BJ (cell line): ENCODE data around the gene GARIN1A. TPM values are rescaled to one million over a fixed set of nuclear protein-coding genes. Genes with fewer than 3 reads are reported as not detected.

Experiments
- CTCF ChIA-PET: fragments of 350-600 bp; formaldehyde crosslinking; extraction: SDS; loops from one replicate; lab custom pipeline; 2021; ENCODE audit warnings: antibody characterized with exemption, inconsistent platforms; lab: Yijun Ruan, JAX
- POLR2A ChIA-PET: fragments of 300-600 bp; sonication (Branson Sonifier 250); formaldehyde crosslinking; extraction: SDS; loops from one replicate; lab custom pipeline; 2021; ENCODE audit warnings: antibody characterized with exemption; lab: Charles Lee
- DNase-seq: peaks from one replicate; pipeline ENCODE4 v3.0.0-alpha.2; 2011; ENCODE audit warnings: low read depth
- H3K27me3 ChIP-seq: 2 replicates; pipeline ENCODE4 v1.6.0; 2011; ENCODE audit warnings: low read length; ENCODE audit not compliant: control insufficient read depth, insufficient read depth
- H3K36me3 ChIP-seq: 2 replicates; pipeline ENCODE4 v1.5.1; 2011; ENCODE audit warnings: low read length; ENCODE audit not compliant: control insufficient read depth, insufficient read depth
- H3K4me3 ChIP-seq: 2 replicates; pipeline ENCODE4 v1.5.1; 2011; ENCODE audit warnings: low read depth, mild to moderate bottlenecking, control low read depth, low read length
- CTCF ChIP-seq: IDR thresholded peaks from 2 replicates; pipeline ENCODE4 v1.5.1; 2011; ENCODE audit warnings: low read depth, mild to moderate bottlenecking, control low read depth, inconsistent platforms, low read length, moderate library complexity; ENCODE audit not compliant: insufficient read depth
- polyA plus RNA-seq: library from polyadenylated mRNA; depleted of rRNA; stranded (reverse); fragments of >200 nt; gene quantifications from 2 replicates; pipeline ENCODE4 v1.2.3, GENCODE V29; 2011

The GARIN1A gene
- polyA plus RNA-seq, 1 experiment = 0.94 TPM

DNA sequence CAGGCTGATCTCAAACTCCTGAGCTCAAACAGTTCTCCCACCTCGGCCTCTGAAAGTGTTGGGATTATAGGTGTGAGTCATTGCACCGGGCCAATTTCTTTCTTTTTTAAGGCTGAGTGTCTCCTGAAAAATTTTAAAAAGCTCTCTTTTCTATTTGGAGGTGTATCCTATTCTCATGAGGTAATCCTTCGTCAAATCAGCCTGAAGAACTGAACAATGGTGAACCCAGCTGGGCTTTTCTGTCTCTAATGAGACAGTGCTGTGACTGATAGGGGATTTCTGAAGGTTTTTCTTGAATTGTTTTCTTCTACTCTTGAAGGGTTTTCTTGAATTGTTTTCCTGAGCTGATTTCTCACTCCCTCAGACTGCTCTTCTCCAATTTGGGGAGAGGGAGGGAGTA, 36.1 kb downstream of the GARIN1A start:
- ChIA-PET CTCF (no interaction called here), POLR2A (no interaction called here)
- TF ChIP-seq CTCF = no peak
- DNase-seq = no peak
- Histone ChIP-seq H3K36me3 (no peaks in the 10 kb centered on the region), H3K27me3 (no peaks in the 10 kb centered on the region), H3K4me3 (no peak overlapping the region)

GRCh38 chr7:128708824-128709223, 36.7 kb downstream of the GARIN1A start:
- no peak for DNase-seq
- no peaks in the 10 kb centered on the region for H3K27me3 ChIP-seq
- ChIA-PET POLR2A (no interaction called here), CTCF (no interaction called here)
- H3K36me3 ChIP-seq = no peaks in the 10 kb centered on the region
- H3K4me3 ChIP-seq = no peak overlapping the region
- TF ChIP-seq CTCF = no peak

DNA sequence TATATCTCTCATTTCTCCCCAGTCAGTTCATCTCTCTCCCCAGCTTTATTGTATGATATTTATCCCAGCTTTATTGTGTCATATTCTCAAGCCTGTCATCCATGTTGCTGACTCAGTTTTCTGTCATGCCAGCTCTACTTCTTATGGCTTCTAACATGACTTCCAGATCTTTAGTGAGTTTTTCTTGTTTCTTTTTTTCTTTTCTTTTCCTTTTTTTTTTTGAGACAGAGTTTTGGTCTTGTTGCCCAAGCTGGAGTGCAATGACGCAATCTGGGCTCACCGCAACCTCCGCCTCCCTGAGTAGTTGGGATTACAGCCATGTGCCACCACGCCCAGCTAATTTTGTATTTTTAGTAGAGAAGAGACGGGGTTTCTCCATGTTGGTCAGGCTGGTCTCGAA, 38.4 kb downstream of the GARIN1A start:
- ChIA-PET POLR2A (no interaction called here), CTCF (no interaction called here)
- H3K27me3 ChIP-seq = no peaks in the 10 kb centered on the region
- no peak for DNase-seq
- H3K36me3 ChIP-seq = no peaks in the 10 kb centered on the region
- H3K4me3 ChIP-seq = no peak overlapping the region
- TF ChIP-seq CTCF = no peak

GRCh38 chr7:128713794-128714193, 41.7 kb downstream of the GARIN1A start:
- no peak overlapping the region for H3K4me3 ChIP-seq
- no peak for DNase-seq
- POLR2A ChIA-PET = interaction anchor here (0.7 kb wide), 1 partner anchor 684 kb away, joined by 4 read pairs; no protein-coding TSS in a partner anchor
- peaks cover 2% of the 10 kb centered on the region for H3K27me3 ChIP-seq
- TF ChIP-seq CTCF = no peak
- H3K36me3 ChIP-seq = no peaks in the 10 kb centered on the region
- CTCF ChIA-PET = interaction anchor here (0.6 to 1.1 kb wide), 3 partner anchors 11 to 46 kb away, joined by 3 read pairs; no protein-coding TSS in a partner anchor

GRCh38 chr7:128714701-128715495, 42.8 kb downstream of the GARIN1A start:
- no peak for DNase-seq
- Histone ChIP-seq H3K4me3 (no peak overlapping the region), H3K27me3 (peaks cover 2% of the 10 kb centered on the region), H3K36me3 (no peaks in the 10 kb centered on the region)
- CTCF ChIA-PET = no interaction called here
- POLR2A ChIA-PET = no interaction called here
- TF ChIP-seq CTCF = no peak
